ENCODE measurements around the gene LRP1-AS.

Gene LRP1-AS

DNA sequence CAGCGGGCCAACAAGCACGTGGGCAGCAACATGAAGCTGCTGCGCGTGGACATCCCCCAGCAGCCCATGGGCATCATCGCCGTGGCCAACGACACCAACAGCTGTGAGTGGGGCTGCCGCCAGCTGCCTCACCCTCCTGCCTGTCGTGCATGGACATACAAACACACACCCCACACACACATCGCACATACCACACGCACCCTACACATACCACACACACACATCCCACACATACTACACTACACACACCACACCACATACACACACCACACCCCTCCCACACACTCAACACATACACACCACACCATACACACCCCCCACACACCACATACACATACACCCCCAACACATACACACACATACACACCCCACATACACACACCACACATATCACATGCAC is 44.0 kb upstream of the LRP1-AS start:
- H2BK5ac ChIP-seq (ENCODE audit: low read depth, low read length, poor library complexity, severe bottlenecking): no peak overlapping the region
- H3K4ac ChIP-seq (ENCODE audit: low read depth in 1 of 2, low read length in 2 of 2): no peak overlapping the region
- H3K27ac ChIP-seq (ENCODE audit: low read length, poor library complexity, severe bottlenecking): no peak overlapping the region
- no peaks in the 10 kb centered on the region for H3K9me3 ChIP-seq (ENCODE audit: control insufficient read depth, low read length)
- peak overlapping the region; percentile 22 for H4K91ac ChIP-seq (ENCODE audit: low read length)
- no peak overlapping the region for H2AFZ ChIP-seq (ENCODE audit: low read depth, low read length)
- no peak overlapping the region for H3K23ac ChIP-seq (ENCODE audit: low read length in 2 of 2)
- H4K8ac ChIP-seq (ENCODE audit: low read length): no peak overlapping the region
- H3K18ac ChIP-seq (ENCODE audit: low read depth in 1 of 2, low read length in 2 of 2): no peak overlapping the region
- peaks cover 6% of the 10 kb centered on the region for H3K79me1 ChIP-seq (replicated peaks; ENCODE audit: low read length, poor library complexity, severe bottlenecking)
- H3K14ac ChIP-seq (ENCODE audit: low read length in 2 of 2): no peak overlapping the region
- H2AK5ac ChIP-seq (ENCODE audit: low read length, severe bottlenecking): no peak overlapping the region
- H2BK120ac ChIP-seq (ENCODE audit: low read depth, low read length): no peak overlapping the region
- H3K4me2 ChIP-seq (ENCODE audit: low read length, poor library complexity, severe bottlenecking): no peak overlapping the region
- no peaks in the 10 kb centered on the region for H3K4me1 ChIP-seq (ENCODE audit: control insufficient read depth, insufficient read depth, low read depth, low read length)
- no peak overlapping the region for H3K4me3 ChIP-seq (ENCODE audit: insufficient read depth in 1 of 2, low read depth in 1 of 2, low read length in 2 of 2)
- H2BK15ac ChIP-seq (ENCODE audit: low read depth, poor library complexity, severe bottlenecking): no peak overlapping the region
- H3K27me3 ChIP-seq (ENCODE audit: control insufficient read depth in 1 of 2, insufficient read depth in 1 of 2, low read length in 2 of 2): no peaks in the 10 kb centered on the region
- WGBS: 97% methylated on average over 11 of the region's 11 CpGs
- no peak overlapping the region for H3K9ac ChIP-seq (ENCODE audit: low read length)
- DNase-seq: no peak
- H3K36me3 ChIP-seq (ENCODE audit: control insufficient read depth in 1 of 2, insufficient read depth in 2 of 2, low read depth in 1 of 2, low read length in 2 of 2): peaks cover 100% of the 10 kb centered on the region in 2 experiments
- H2BK12ac ChIP-seq (ENCODE audit: low read length in 2 of 2): no peak overlapping the region

DNA sequence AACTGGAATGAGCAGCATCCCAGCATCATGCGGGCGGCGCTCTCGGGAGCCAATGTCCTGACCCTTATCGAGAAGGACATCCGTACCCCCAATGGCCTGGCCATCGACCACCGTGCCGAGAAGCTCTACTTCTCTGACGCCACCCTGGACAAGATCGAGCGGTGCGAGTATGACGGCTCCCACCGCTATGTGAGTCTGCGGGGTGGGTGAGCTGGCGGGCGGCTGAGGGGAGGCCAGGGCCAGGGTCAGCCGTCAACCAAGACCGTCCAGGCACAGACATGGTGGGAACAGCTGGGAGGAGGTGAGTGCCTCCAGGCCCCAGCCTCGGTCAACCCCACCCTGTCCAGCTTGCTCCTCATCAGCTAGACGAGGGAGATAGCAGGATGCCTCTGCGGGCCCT is 43.4 kb upstream of the LRP1-AS start:
- Histone ChIP-seq H3K27me3 (ENCODE audit: control insufficient read depth in 1 of 2, insufficient read depth in 1 of 2, low read length in 2 of 2) (no peaks in the 10 kb centered on the region), H3K14ac (ENCODE audit: low read length in 2 of 2) (no peak overlapping the region), H4K91ac (ENCODE audit: low read length) (no peak overlapping the region), H4K8ac (ENCODE audit: low read length) (no peak overlapping the region), H3K18ac (ENCODE audit: low read depth in 1 of 2, low read length in 2 of 2) (no peak overlapping the region), H3K4ac (ENCODE audit: low read depth in 1 of 2, low read length in 2 of 2) (no peak overlapping the region), H2BK120ac (ENCODE audit: low read depth, low read length) (no peak overlapping the region), H3K4me1 (ENCODE audit: control insufficient read depth, insufficient read depth, low read depth, low read length) (no peaks in the 10 kb centered on the region), H2AFZ (ENCODE audit: low read depth, low read length) (no peak overlapping the region), H3K9me3 (ENCODE audit: control insufficient read depth, low read length) (no peaks in the 10 kb centered on the region), H3K36me3 (ENCODE audit: control insufficient read depth in 1 of 2, insufficient read depth in 2 of 2, low read depth in 1 of 2, low read length in 2 of 2) (peaks cover 100% of the 10 kb centered on the region in 2 experiments), H3K4me3 (ENCODE audit: insufficient read depth in 1 of 2, low read depth in 1 of 2, low read length in 2 of 2) (no peak overlapping the region), H2BK12ac (ENCODE audit: low read length in 2 of 2) (no peak overlapping the region), H3K9ac (ENCODE audit: low read length) (no peak overlapping the region), H3K79me1 (replicated peaks; ENCODE audit: low read length, poor library complexity, severe bottlenecking) (peaks cover 6% of the 10 kb centered on the region), H2BK5ac (ENCODE audit: low read depth, low read length, poor library complexity, severe bottlenecking) (no peak overlapping the region), H3K4me2 (ENCODE audit: low read length, poor library complexity, severe bottlenecking) (no peak overlapping the region), H3K23ac (ENCODE audit: low read length in 2 of 2) (no peak overlapping the region), H3K27ac (ENCODE audit: low read length, poor library complexity, severe bottlenecking) (no peak overlapping the region), H2BK15ac (ENCODE audit: low read depth, poor library complexity, severe bottlenecking) (peak overlapping the region; percentile 4), H2AK5ac (ENCODE audit: low read length, severe bottlenecking) (no peak overlapping the region)
- 97% methylated on average over 23 of the region's 23 CpGs for WGBS
- no peak for DNase-seq

DNA sequence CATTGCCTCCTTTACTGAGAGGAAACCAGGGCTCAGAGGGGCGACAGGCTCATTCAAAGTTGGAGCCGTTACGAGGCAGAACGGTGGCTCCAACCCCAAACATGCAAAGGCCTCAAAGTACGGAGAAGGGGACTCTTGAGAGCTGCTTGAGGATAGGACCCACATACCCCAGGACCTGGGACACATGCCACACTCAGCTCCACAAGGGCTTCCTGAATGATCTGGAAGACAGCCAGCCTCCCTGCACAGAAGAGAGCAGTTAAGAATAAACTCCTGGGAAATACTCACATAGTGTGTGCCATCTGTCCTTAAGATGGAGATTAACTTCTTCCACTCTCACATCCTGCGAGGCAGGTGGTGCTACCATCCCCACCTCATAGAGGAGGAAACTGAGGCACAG is 42.6 kb upstream of the LRP1-AS start:
- no peak overlapping the region for H3K27ac ChIP-seq (ENCODE audit: low read length, poor library complexity, severe bottlenecking)
- H2BK5ac ChIP-seq (ENCODE audit: low read depth, low read length, poor library complexity, severe bottlenecking): no peak overlapping the region
- WGBS: 98% methylated on average over 5 of the region's 6 CpGs

DNA sequence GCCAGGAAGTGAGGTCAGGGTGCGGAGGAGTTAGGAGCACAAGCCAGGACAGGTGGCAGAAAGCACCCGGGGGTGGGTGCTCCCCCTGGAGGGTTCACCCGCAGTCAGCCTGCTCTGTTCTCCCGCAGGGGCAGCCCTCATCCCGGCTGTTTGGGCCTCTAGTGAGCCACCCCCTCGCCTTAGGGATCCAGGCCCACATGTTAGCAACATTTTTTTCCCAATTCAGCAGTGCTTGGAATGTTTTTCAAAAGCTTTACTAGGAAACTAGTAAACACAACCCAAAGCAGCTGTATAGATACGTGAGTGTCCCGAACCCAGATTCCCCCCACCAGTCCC is 40.6 kb upstream of the LRP1-AS start:
- Histone ChIP-seq H3K23ac (ENCODE audit: low read length in 2 of 2) (no peak overlapping the region), H2AK5ac (ENCODE audit: low read length, severe bottlenecking) (no peak overlapping the region), H2AFZ (ENCODE audit: low read depth, low read length) (no peak overlapping the region), H3K9me3 (ENCODE audit: control insufficient read depth, low read length) (no peaks in the 10 kb centered on the region), H2BK120ac (ENCODE audit: low read depth, low read length) (no peak overlapping the region), H4K8ac (ENCODE audit: low read length) (no peak overlapping the region), H3K79me1 (replicated peaks; ENCODE audit: low read length, poor library complexity, severe bottlenecking) (peaks cover 14% of the 10 kb centered on the region), H3K27me3 (ENCODE audit: control insufficient read depth in 1 of 2, insufficient read depth in 1 of 2, low read length in 2 of 2) (no peaks in the 10 kb centered on the region), H2BK15ac (ENCODE audit: low read depth, poor library complexity, severe bottlenecking) (no peak overlapping the region), H3K18ac (ENCODE audit: low read depth in 1 of 2, low read length in 2 of 2) (no peak overlapping the region), H2BK5ac (ENCODE audit: low read depth, low read length, poor library complexity, severe bottlenecking) (no peak overlapping the region), H3K36me3 (ENCODE audit: control insufficient read depth in 1 of 2, insufficient read depth in 2 of 2, low read depth in 1 of 2, low read length in 2 of 2) (peaks cover 100% of the 10 kb centered on the region in 2 experiments), H3K4me1 (ENCODE audit: control insufficient read depth, insufficient read depth, low read depth, low read length) (no peaks in the 10 kb centered on the region), H3K4me2 (ENCODE audit: low read length, poor library complexity, severe bottlenecking) (no peak overlapping the region), H3K4me3 (ENCODE audit: insufficient read depth in 1 of 2, low read depth in 1 of 2, low read length in 2 of 2) (no peak overlapping the region), H3K14ac (ENCODE audit: low read length in 2 of 2) (no peak overlapping the region), H3K9ac (ENCODE audit: low read length) (no peak overlapping the region), H3K27ac (ENCODE audit: low read length, poor library complexity, severe bottlenecking) (no peak overlapping the region), H2BK12ac (ENCODE audit: low read length in 2 of 2) (no peak overlapping the region), H3K4ac (ENCODE audit: low read depth in 1 of 2, low read length in 2 of 2) (no peak overlapping the region), H4K91ac (ENCODE audit: low read length) (no peak overlapping the region)
- DNase-seq: no peak
- 94% methylated on average over 8 of the region's 8 CpGs for WGBS

More for the DNA sequence above, 42.6 kb upstream of the LRP1-AS start:
- no peak overlapping the region for H2AK5ac ChIP-seq (ENCODE audit: low read length, severe bottlenecking)
- H2BK15ac ChIP-seq (ENCODE audit: low read depth, poor library complexity, severe bottlenecking): no peak overlapping the region
- peaks cover 100% of the 10 kb centered on the region in 2 experiments for H3K36me3 ChIP-seq (ENCODE audit: control insufficient read depth in 1 of 2, insufficient read depth in 2 of 2, low read depth in 1 of 2, low read length in 2 of 2)
- no peak overlapping the region for H2BK12ac ChIP-seq (ENCODE audit: low read length in 2 of 2)
- H3K14ac ChIP-seq (ENCODE audit: low read length in 2 of 2): no peak overlapping the region
- H3K4me2 ChIP-seq (ENCODE audit: low read length, poor library complexity, severe bottlenecking): no peak overlapping the region
- no peaks in the 10 kb centered on the region for H3K4me1 ChIP-seq (ENCODE audit: control insufficient read depth, insufficient read depth, low read depth, low read length)
- H3K27me3 ChIP-seq (ENCODE audit: control insufficient read depth in 1 of 2, insufficient read depth in 1 of 2, low read length in 2 of 2): no peaks in the 10 kb centered on the region
- H3K18ac ChIP-seq (ENCODE audit: low read depth in 1 of 2, low read length in 2 of 2): no peak overlapping the region
- no peak overlapping the region for H4K8ac ChIP-seq (ENCODE audit: low read length)
- H2BK120ac ChIP-seq (ENCODE audit: low read depth, low read length): no peak overlapping the region
- H3K4ac ChIP-seq (ENCODE audit: low read depth in 1 of 2, low read length in 2 of 2): no peak overlapping the region
- H3K4me3 ChIP-seq (ENCODE audit: insufficient read depth in 1 of 2, low read depth in 1 of 2, low read length in 2 of 2): no peak overlapping the region
- no peak overlapping the region for H4K91ac ChIP-seq (ENCODE audit: low read length)
- no peak overlapping the region for H2AFZ ChIP-seq (ENCODE audit: low read depth, low read length)
- DNase-seq: no peak
- H3K9ac ChIP-seq (ENCODE audit: low read length): no peak overlapping the region
- H3K79me1 ChIP-seq (replicated peaks; ENCODE audit: low read length, poor library complexity, severe bottlenecking): peaks cover 6% of the 10 kb centered on the region
- H3K23ac ChIP-seq (ENCODE audit: low read length in 2 of 2): no peak overlapping the region
- H3K9me3 ChIP-seq (ENCODE audit: control insufficient read depth, low read length): no peaks in the 10 kb centered on the region

All from mesenchymal stem cell (in vitro differentiated cells and primary cell).